Measurements from ENCODE around the gene ASS1.

ASS1 gene

GRCh38 chr9:130498918-130499698, 54.3 kb downstream of the ASS1 start:
- no peak for TF ChIP-seq CTCF (IDR thresholded peaks at IDR 0.05)
- H3K4me1 ChIP-seq, result no peaks in the 10 kb centered on the region
- no peaks in the 10 kb centered on the region for H3K27me3 ChIP-seq
- H3K27ac ChIP-seq, result no peak overlapping the region
- intact Hi-C loops (cut with DNase I; ENCODE audit: low total_unique reads), result no loop called here
- peaks cover 10 to 72% (median 50%) of the 10 kb centered on the region in 3 donors for H3K36me3 ChIP-seq
- DNase-seq, result no peak
- H3K4me3 ChIP-seq, result no peak overlapping the region
- H3K9me3 ChIP-seq, result peaks cover 0 to 9% (median 0%) of the 10 kb centered on the region in 3 donors

GRCh38 chr9:130499804-130500263, 55.1 kb downstream of the ASS1 start:
- intact Hi-C loops (cut with DNase I; ENCODE audit: low total_unique reads), result no loop called here
- TF ChIP-seq CTCF (IDR thresholded peaks at IDR 0.05), result no peak
- Histone ChIP-seq H3K4me3 (no peak overlapping the region), H3K27me3 (no peaks in the 10 kb centered on the region), H3K4me1 (no peaks in the 10 kb centered on the region), H3K9me3 (peaks cover 0 to 3% (median 0%) of the 10 kb centered on the region in 3 donors), H3K27ac (no peak overlapping the region), H3K36me3 (peaks cover 5 to 64% (median 43%) of the 10 kb centered on the region in 3 donors)
- no peak for DNase-seq

GRCh38 chr9:130500340-130501180, 55.8 kb downstream of the ASS1 start:
- TF ChIP-seq CTCF (IDR thresholded peaks at IDR 0.05), result no peak
- H3K27ac ChIP-seq, result no peak overlapping the region
- DNase-seq, result no peak
- H3K36me3 ChIP-seq, result peaks cover 0 to 58% (median 35%) of the 10 kb centered on the region in 3 donors
- intact Hi-C loops (cut with DNase I; ENCODE audit: low total_unique reads), result no loop called here
- no peaks in the 10 kb centered on the region for H3K27me3 ChIP-seq
- no peaks in the 10 kb centered on the region for H3K9me3 ChIP-seq
- H3K4me3 ChIP-seq, result no peak overlapping the region
- no peaks in the 10 kb centered on the region for H3K4me1 ChIP-seq

- peaks cover 0 to 47% (median 34%) of the 10 kb centered on the region in 3 donors for H3K36me3 ChIP-seq
- intact Hi-C loops (cut with DNase I; ENCODE audit: low total_unique reads), result no loop called here
- no peaks in the 10 kb centered on the region for H3K27me3 ChIP-seq
- no peaks in the 10 kb centered on the region for H3K4me1 ChIP-seq
- no peaks in the 10 kb centered on the region for H3K9me3 ChIP-seq
- DNase-seq, result no peak
- TF ChIP-seq CTCF (IDR thresholded peaks at IDR 0.05), result no peak
- no peak overlapping the region for H3K27ac ChIP-seq
- no peak overlapping the region for H3K4me3 ChIP-seq
These were observed 56.9 kb downstream of the ASS1 start for GRCh38 chr9:130501639-130502038.

GRCh38 chr9:130508218-130508617, 63.5 kb downstream of the ASS1 start:
- intact Hi-C loops (cut with DNase I; ENCODE audit: low total_unique reads), result no loop called here

More at GRCh38 chr9:130508218-130508617, 63.5 kb downstream of the ASS1 start:
- TF ChIP-seq CTCF (IDR thresholded peaks at IDR 0.05), result no peak
- no peak for DNase-seq
- Histone ChIP-seq H3K27ac (no peak overlapping the region), H3K4me1 (no peaks in the 10 kb centered on the region), H3K27me3 (no peaks in the 10 kb centered on the region), H3K36me3 (no peaks in the 10 kb centered on the region), H3K9me3 (peaks cover 0 to 9% (median 7%) of the 10 kb centered on the region in 3 donors), H3K4me3 (no peak overlapping the region)
